Measurements from ENCODE around the gene TTL.
"Not testable (repeated sequence)": the region's sequence is repeated elsewhere in the genome, so short reads cannot be mapped to it uniquely, and the experiment has no call there.

TTL gene

DNA sequence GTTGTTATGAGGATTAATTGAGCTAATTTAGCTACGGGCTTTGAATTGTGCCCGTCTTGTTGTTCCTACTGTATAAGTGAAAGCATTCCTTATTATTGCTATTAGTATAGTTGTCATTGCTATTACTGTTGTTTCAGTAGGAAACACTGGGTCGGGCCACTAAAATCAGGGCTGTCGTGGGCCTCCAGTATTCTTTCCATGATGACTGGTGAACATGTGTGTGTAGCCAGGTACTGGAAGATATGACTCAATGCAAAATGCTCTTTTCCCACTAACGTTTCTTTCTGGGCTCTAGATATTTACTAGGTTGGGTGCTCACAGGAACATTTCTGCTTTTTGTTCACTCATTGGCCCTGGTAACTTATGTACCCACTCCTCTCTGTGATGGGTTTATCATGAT, 4.9 kb downstream of the TTL start:
- H3K9me3 Mint-ChIP-seq: no peaks in the 10 kb centered on the region
- H3K27me3 Mint-ChIP-seq: no peaks in the 10 kb centered on the region
- DNase-seq (no peak), ATAC-seq (peak; percentile 62)
- no peak overlapping the region for H3K4me3 Mint-ChIP-seq
- H3K4me1 Mint-ChIP-seq: peaks cover 45% of the 10 kb centered on the region
- H3K27ac Mint-ChIP-seq: peak overlapping the region; percentile 83
- H3K36me3 Mint-ChIP-seq (ENCODE audit: low read depth): peaks cover 36% of the 10 kb centered on the region

DNA sequence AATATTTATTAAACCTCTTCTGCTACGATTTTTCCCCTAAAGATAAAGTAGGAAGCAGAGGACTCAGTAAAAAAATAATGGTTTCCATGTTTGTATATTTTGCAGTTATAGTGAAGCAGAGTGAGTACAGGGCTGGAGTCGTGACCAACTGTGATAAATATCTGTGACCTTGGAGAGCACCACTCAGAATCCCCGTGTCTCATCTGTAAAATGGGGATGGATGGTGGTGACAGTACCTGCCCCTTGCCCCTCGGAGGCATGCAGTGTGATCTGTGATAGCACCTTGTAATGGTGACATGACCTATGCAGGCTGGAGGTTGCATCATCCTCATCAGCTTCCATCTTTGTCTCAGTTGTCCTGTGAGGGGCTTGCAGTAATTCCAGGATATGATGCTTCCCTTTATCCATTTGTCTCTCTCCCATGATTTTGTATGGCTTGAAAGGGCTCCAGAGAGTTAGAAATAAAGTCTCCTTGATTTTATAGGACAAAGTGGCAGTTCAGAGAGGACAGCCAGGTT, 5.5 kb downstream of the TTL start:
- DNase-seq (no peak), ATAC-seq (no peak)
- H3K9me3 Mint-ChIP-seq: no peaks in the 10 kb centered on the region
- H3K27ac Mint-ChIP-seq: peak overlapping the region; percentile 83
- peaks cover 36% of the 10 kb centered on the region for H3K36me3 Mint-ChIP-seq (ENCODE audit: low read depth)
- H3K27me3 Mint-ChIP-seq: no peaks in the 10 kb centered on the region
- no peak overlapping the region for H3K4me3 Mint-ChIP-seq
- peaks cover 45% of the 10 kb centered on the region for H3K4me1 Mint-ChIP-seq

DNA sequence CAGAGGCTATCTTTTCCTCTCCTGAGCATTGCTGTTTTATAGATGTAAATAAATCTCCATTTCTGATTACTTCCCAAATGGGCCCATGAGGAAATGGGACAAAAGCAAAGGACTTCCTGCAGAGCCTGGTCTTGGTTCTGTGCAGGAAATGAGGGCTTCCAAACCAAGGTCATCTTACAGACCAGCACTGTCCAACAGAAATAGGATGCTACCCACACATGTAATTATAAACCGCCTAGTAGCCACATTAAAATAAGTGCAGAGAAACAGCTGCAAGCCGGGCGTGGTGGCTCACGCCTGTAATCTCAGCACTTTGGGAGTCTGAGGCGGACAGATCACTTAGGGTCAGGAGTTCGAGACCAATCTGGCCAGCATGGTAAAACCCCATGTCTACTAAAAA, 6.2 kb downstream of the TTL start:
- DNase-seq (no peak), ATAC-seq (no peak)
- peaks cover 34% of the 10 kb centered on the region for H3K36me3 Mint-ChIP-seq (ENCODE audit: low read depth)
- no peaks in the 10 kb centered on the region for H3K9me3 Mint-ChIP-seq
- H3K4me1 Mint-ChIP-seq: peaks cover 42% of the 10 kb centered on the region
- no peak overlapping the region for H3K27ac Mint-ChIP-seq
- no peaks in the 10 kb centered on the region for H3K27me3 Mint-ChIP-seq
- H3K4me3 Mint-ChIP-seq: no peak overlapping the region

DNA sequence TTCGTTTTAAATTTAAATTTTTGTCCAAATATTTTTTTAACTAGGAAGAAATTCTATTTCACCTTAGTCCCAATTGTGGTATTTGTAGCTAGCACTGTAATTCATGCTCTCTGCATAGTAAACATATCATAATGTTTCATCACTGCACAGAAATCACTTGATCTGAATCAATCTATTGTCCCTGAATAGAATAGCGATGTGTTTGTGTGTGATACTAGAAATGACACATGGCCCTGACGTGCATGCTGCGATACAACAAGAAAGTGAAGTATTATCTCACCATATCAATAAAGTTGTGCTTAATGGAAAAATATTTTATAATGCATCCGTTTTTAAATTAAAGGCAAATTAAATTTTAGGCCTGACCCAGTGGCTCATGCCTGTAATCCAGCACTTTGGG, 10.0 kb downstream of the TTL start:
- DNase-seq: no peak
- Mint-ChIP-seq H3K9me3 (no peaks in the 10 kb centered on the region), H3K27ac (no peak overlapping the region)

DNA sequence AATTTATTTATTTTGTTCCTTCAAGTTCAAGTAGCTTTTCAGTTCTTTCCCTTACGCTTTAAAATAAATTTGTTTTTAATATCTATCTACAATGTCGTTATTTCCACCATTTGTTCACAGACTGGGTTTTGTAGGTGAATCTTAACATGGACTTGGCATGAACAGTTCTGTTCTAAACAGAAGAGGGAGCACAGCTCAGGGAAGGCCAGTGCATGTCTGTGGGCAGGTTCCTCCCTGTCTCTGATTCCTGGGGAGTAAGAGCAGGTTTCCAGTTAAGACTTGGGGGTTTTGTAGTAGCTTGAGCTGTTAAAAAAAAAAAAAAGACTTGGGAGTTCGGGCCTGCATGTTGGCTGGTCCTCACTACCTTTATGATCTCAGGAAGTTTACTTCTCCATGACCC, 11.1 kb downstream of the TTL start:
- H3K4me1 Mint-ChIP-seq: peaks cover 5% of the 10 kb centered on the region
- H3K36me3 Mint-ChIP-seq (ENCODE audit: low read depth): peaks cover 13% of the 10 kb centered on the region
- DNase-seq: no peak
- H3K27ac Mint-ChIP-seq: no peak overlapping the region
- no peak for ATAC-seq
- H3K4me3 Mint-ChIP-seq: no peak overlapping the region
- H3K9me3 Mint-ChIP-seq: no peaks in the 10 kb centered on the region
- no peaks in the 10 kb centered on the region for H3K27me3 Mint-ChIP-seq

More for the DNA sequence above, 10.0 kb downstream of the TTL start:
- Mint-ChIP-seq H3K4me1 (peaks cover 15% of the 10 kb centered on the region), H3K36me3 (ENCODE audit: low read depth) (peaks cover 21% of the 10 kb centered on the region), H3K4me3 (no peak overlapping the region), H3K27me3 (no peaks in the 10 kb centered on the region)
- no peak for ATAC-seq

DNA sequence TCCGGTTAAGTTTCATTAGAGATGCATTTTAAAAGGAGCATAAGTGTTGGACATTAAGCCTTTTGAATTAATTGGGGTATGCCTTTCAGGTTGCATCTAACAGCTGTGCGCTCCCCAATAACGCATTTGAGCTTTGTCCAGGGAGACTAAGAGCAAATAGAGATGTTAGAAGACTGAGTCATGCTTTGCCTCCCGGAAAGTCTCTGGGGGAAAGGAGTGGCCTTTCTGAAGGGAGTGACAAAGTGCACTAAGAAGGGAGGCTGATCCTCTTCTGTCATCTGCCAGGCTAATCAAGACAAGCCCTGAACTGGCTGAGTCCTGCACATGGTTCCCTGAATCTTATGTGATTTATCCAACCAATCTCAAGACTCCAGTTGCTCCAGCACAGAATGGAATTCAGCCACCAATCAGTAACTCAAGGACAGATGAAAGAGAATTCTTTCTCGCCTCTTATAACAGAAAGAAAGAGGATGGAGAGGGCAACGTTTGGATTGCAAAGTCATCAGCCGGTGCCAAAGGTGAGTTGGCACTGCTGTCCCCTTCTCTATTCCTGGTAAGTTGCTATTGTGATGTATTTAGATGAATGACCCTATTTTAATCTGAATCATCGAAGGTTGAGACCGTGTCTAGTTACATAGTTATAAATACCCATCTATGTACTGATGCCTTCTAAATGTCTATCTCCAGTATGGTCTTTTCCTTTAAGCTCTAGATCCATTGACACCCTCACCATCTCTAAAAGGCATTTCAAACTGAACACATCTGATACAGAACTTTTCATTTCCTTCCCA, 12.1 kb downstream of the TTL start:
- no peak for ATAC-seq
- H3K4me1 Mint-ChIP-seq: peaks cover 3% of the 10 kb centered on the region
- H3K27me3 Mint-ChIP-seq: no peaks in the 10 kb centered on the region
- no peak overlapping the region for H3K4me3 Mint-ChIP-seq
- H3K27ac Mint-ChIP-seq: no peak overlapping the region
- H3K36me3 Mint-ChIP-seq (ENCODE audit: low read depth): peaks cover 11% of the 10 kb centered on the region
- DNase-seq: no peak
- H3K9me3 Mint-ChIP-seq: no peaks in the 10 kb centered on the region

DNA sequence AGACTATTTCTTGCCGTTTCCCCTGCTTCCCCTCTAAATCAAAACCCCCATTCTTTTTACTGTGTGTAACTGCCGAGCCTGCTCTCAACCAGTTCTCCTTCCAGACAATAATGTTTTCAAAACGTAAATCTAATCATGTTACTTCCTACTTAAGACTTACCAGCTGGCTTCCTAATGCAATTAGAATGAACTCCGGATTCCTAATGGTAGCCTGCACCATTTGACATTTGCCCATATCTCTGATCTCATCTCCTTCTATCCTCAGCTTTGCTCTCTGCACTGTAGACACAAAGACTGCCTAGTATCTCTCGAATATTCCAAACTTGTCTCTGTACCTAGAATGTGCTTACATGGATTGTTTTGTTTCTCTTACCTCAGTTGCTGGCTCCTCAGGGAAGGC, 12.9 kb downstream of the TTL start:
- Mint-ChIP-seq H3K9me3 (no peaks in the 10 kb centered on the region), H3K27ac (no peak overlapping the region), H3K4me1 (no peaks in the 10 kb centered on the region), H3K27me3 (no peaks in the 10 kb centered on the region), H3K4me3 (no peak overlapping the region), H3K36me3 (ENCODE audit: low read depth) (peaks cover 11% of the 10 kb centered on the region)
- ATAC-seq (no peak), DNase-seq (no peak)

DNA sequence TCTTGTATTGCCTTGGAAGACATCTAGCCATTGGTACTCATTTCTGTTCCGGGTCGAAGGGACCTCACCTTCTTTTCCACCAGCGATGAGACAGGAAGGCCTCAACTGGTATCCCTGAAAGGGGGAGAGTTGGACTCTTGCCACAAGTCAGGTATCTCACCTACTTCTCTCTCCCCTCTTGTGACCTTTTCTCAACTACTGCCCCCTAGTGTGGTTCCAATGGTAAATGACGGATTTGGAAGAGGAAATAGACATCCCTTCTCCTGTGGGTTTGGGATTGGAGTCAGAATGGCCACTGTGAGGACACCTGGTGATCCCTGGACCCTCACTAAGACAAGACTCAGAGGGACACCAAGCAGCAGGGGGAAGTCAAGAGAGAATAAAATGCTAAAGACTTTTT, 13.9 kb downstream of the TTL start:
- not testable (repeated sequence) for H3K27ac Mint-ChIP-seq, H3K9me3 Mint-ChIP-seq, H3K27me3 Mint-ChIP-seq, H3K4me3 Mint-ChIP-seq, ATAC-seq, H3K4me1 Mint-ChIP-seq, DNase-seq
- peaks cover 12% of the 10 kb centered on the region for H3K36me3 Mint-ChIP-seq (ENCODE audit: low read depth)

DNA sequence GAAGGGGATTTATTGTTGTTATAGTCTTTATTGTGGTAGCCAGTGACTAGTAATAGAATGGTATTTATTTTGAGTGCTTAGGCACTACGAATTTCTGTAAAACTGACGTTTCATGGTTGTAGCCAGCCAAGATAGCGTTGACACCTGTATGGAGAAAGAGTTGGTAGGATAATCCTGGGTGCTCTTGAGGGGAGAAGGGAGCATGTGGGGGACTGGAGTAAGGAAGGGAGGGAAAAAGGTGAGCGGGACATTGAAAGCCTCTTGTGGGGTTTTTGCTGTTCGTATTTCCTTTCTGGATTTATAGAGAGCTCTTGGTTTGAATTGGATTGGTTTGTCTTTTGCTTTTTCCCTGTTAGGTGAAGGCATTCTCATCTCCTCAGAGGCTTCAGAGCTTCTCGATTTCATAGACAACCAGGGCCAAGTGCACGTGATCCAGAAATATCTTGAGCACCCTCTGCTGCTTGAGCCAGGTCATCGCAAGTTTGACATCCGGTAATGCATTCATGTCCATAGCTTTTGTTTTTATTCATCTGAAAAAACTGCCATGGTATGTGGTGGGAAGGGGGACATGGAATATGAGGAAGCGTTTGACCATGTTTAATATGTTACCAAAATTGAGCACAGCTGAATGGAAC, 19.0 kb downstream of the TTL start:
- H3K4me1 Mint-ChIP-seq, H3K27ac Mint-ChIP-seq, H3K4me3 Mint-ChIP-seq, H3K9me3 Mint-ChIP-seq, H3K27me3 Mint-ChIP-seq: not testable (repeated sequence)
- DNase-seq (peak; percentile 24), ATAC-seq (peak; percentile 54)
- peaks cover 18% of the 10 kb centered on the region for H3K36me3 Mint-ChIP-seq (ENCODE audit: low read depth)

DNA sequence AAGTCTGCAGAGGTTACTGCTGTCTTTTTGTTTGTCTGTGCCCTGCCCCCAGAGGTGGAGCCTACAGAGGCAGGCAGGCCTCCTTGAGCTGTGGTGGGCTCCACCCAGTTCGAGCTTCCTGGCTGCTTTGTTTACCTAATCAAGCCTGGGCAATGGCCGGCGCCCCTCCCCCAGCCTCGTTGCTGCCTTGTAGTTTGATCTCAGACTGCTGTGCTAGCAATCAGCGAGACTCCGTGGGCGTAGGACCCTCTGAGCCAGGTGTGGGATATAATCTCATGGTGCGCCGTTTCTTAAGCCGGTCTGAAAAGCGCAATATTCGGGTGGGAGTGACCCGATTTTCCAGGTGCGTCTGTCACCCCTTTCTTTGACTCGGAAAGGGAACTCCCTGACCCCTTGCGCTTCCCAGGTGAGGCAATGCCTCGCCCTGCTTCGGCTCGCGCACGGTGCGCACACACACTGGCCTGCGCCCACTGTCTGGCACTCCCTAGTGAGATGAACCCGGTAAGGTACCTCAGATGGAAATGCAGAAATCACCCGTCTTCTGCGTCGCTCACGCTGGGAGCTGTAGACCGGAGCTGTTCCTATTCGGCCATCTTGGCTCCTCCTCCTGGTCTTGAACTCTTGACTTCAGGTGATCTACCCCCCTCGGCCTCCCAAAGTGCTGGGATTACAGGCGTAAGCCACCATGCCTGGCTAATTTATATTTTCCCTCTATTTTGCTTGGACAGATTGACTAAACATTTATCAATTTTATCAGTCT, 27.5 kb downstream of the TTL start:
- not testable (repeated sequence) for DNase-seq, ATAC-seq, H3K4me3 Mint-ChIP-seq, H3K27me3 Mint-ChIP-seq, H3K27ac Mint-ChIP-seq, H3K9me3 Mint-ChIP-seq, H3K4me1 Mint-ChIP-seq
- peaks cover 14% of the 10 kb centered on the region for H3K36me3 Mint-ChIP-seq (ENCODE audit: low read depth)

DNA sequence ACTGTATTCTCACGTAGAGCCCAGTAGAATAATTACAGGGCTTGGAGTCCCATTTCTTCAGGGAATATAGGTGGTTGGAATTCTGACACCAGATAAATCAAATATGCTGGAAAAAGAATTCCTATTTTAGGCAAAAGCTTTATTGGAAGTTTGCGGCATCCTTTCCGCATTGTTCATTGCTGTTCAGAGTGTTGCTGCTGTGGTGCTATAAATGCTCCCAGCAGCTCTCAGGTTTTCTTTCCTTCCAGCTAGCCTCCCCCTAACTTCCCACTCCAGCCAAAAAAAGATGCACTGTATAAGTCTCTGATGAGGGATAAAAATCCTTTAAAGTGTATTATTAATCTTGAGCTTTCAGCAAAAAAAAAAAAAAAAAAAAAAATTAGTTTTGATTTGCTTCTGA, 34.8 kb downstream of the TTL start:
- no peaks in the 10 kb centered on the region for H3K9me3 Mint-ChIP-seq
- no peaks in the 10 kb centered on the region for H3K27me3 Mint-ChIP-seq
- H3K4me3 Mint-ChIP-seq: no peak overlapping the region
- no peak for ATAC-seq
- no peak for DNase-seq
- peaks cover 48% of the 10 kb centered on the region for H3K36me3 Mint-ChIP-seq (ENCODE audit: low read depth)
- no peak overlapping the region for H3K27ac Mint-ChIP-seq
- no peaks in the 10 kb centered on the region for H3K4me1 Mint-ChIP-seq

DNA sequence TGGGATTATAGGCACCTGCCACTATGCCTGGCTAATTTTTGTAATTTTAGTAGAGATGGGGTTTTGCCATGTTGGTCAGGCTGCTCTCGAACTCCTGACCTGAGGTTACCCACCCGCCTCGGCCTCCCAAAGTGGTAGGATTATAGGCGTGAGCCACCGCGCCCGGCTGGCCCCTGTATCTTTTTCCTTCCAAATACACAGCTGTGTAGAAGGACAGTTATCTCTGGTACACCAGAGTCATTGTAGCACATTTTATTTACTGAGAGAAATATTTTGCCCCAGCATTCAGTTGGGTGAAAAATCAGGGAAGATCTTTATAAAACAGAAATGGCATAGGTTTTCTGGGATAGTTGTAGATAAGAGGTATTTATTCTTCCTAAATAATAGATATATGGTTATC, 36.9 kb downstream of the TTL start:
- no peak for ATAC-seq
- no peak overlapping the region for H3K27ac Mint-ChIP-seq
- H3K4me1 Mint-ChIP-seq: no peaks in the 10 kb centered on the region
- no peaks in the 10 kb centered on the region for H3K9me3 Mint-ChIP-seq
- no peak for DNase-seq
- H3K27me3 Mint-ChIP-seq: no peaks in the 10 kb centered on the region
- H3K36me3 Mint-ChIP-seq (ENCODE audit: low read depth): peaks cover 64% of the 10 kb centered on the region
- H3K4me3 Mint-ChIP-seq: no peak overlapping the region

DNA sequence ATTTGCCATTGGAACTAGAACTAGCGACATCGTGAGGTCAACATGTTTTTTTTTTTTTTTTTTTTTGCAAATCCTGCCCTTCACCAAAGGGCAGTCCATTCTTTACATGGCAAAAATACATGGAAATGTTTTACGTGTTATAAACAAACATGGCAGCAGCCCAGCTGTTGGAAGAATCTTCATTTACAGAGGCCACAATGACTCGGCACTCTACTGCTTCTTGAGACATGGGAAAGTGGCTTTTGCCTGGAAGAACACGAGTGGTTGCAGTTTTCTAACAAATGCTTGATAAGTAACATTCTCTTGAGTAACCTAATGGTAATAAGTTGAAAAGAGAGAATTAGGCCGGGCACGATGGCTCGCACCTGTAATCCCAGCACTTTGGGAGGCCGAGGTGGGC, 37.5 kb downstream of the TTL start:
- H3K36me3 Mint-ChIP-seq (ENCODE audit: low read depth): peaks cover 65% of the 10 kb centered on the region
- H3K4me3 Mint-ChIP-seq: no peak overlapping the region
- ATAC-seq (no peak), DNase-seq (no peak)
- H3K4me1 Mint-ChIP-seq: no peaks in the 10 kb centered on the region
- H3K27ac Mint-ChIP-seq: no peak overlapping the region
- H3K27me3 Mint-ChIP-seq: no peaks in the 10 kb centered on the region
- no peaks in the 10 kb centered on the region for H3K9me3 Mint-ChIP-seq

DNA sequence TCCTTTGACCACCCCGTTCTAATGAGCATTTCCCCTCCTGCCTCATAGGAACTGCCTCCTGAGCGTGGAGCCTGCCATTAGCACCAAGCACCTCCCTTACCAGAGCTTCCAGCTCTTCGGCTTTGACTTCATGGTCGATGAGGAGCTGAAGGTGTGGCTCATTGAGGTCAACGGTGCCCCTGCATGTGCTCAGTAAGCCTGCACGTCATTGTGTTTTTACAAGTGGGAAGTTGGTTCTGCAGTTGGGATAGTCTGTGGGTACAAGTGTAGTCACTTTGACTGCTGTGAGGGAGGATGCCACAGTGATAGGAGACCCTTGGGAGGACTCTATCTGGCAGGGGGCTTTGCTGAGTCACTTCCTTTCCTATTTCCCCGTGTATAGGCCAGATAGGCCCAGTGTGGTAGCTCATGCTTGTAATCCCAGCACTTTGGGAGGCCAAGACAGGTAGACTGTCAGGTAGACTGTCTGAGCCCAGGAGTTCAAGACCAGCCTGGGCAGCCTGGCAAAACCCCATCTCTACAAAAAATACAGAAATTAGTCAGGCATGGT, 38.4 kb downstream of the TTL start:
- H3K27ac Mint-ChIP-seq: no peak overlapping the region
- peaks cover 60% of the 10 kb centered on the region for H3K36me3 Mint-ChIP-seq (ENCODE audit: low read depth)
- H3K27me3 Mint-ChIP-seq: no peaks in the 10 kb centered on the region
- no peaks in the 10 kb centered on the region for H3K9me3 Mint-ChIP-seq
- no peaks in the 10 kb centered on the region for H3K4me1 Mint-ChIP-seq
- ATAC-seq (no peak), DNase-seq (no peak)
- no peak overlapping the region for H3K4me3 Mint-ChIP-seq
